Fibroblast of skin of back (primary cell): ENCODE data around the gene ACO2. TPM values are rescaled to one million over a fixed set of nuclear protein-coding genes. Genes with fewer than 3 reads are reported as not detected.
"Not testable (repeated sequence)": the region's sequence is repeated elsewhere in the genome, so short reads cannot be mapped to it uniquely, and the experiment has no call there.

Experiments used
- DNase-seq: peaks from one replicate; pipeline ENCODE4 v3.0.0-alpha.2; 2013
- polyA plus RNA-seq, 2 experiments: library from polyadenylated mRNA; unstranded; fragments of 120-200 nt; gene quantifications; one replicate each; pipeline ENCODE4 v1.2.1, GENCODE V29; 2013; ENCODE audit not compliant: insufficient read length in 2 of 2

Gene ACO2
- polyA plus RNA-seq (2013, experiment 1 of 2; ENCODE audit: insufficient read length): 65.0 TPM
- 72.9 TPM for polyA plus RNA-seq (2013, experiment 2 of 2; ENCODE audit: insufficient read length)

- DNase-seq: peak; percentile 98
These were observed at the start of gene ACO2, which contains the start of gene PHF5A for GRCh38 chr22:41468381-41469217. TSS of gene ACO2 (plus strand) at chr22:41469117. CDS start at chr22:41469147, 30 bp downstream. TSS of gene PHF5A (minus strand) at chr22:41468692. CDS start at chr22:41468653, 39 bp downstream.

- DNase-seq: no peak
These were observed 43.1 kb upstream of the ACO2 start for GRCh38 chr22:41425660-41426365.

- DNase-seq: no peak
These were observed 39.5 kb upstream of the ACO2 start for GRCh38 chr22:41429232-41429950.

GRCh38 chr22:41429951-41430332 is 39.0 kb upstream of the ACO2 start:
- DNase-seq: no peak

GRCh38 chr22:41431656-41432055 is 37.3 kb upstream of the ACO2 start:
- no peak for DNase-seq

GRCh38 chr22:41433480-41433879 is 35.4 kb upstream of the ACO2 start:
- not testable (repeated sequence) for DNase-seq

- DNase-seq: not testable (repeated sequence)
These were observed 34.4 kb upstream of the ACO2 start for GRCh38 chr22:41434361-41435003.

GRCh38 chr22:41435560-41435959 is 33.4 kb upstream of the ACO2 start:
- DNase-seq: no peak

GRCh38 chr22:41436322-41437113 is 32.4 kb upstream of the ACO2 start:
- no peak for DNase-seq

- DNase-seq: no peak
These were observed 31.7 kb upstream of the ACO2 start for GRCh38 chr22:41437198-41437597.

- not testable (repeated sequence) for DNase-seq
These were observed 28.4 kb upstream of the ACO2 start for GRCh38 chr22:41440511-41440910.

GRCh38 chr22:41442240-41442792 is 26.6 kb upstream of the ACO2 start:
- no peak for DNase-seq

GRCh38 chr22:41444360-41445128 is 24.4 kb upstream of the ACO2 start:
- DNase-seq: peak; percentile 97

- peak; percentile 23 for DNase-seq
These were observed 23.5 kb upstream of the ACO2 start for GRCh38 chr22:41445129-41446056.

GRCh38 chr22:41446057-41446501 is 22.8 kb upstream of the ACO2 start:
- DNase-seq: peak; percentile 14

GRCh38 chr22:41446639-41447434 is 22.1 kb upstream of the ACO2 start, which contains the start of gene TOB2:
TSS of gene TOB2 (minus strand) at chr22:41446801. CDS start at chr22:41437345, 9,456 bp downstream.
- peak; percentile 95 for DNase-seq

GRCh38 chr22:41447435-41448188 is 21.3 kb upstream of the ACO2 start:
- DNase-seq: peak; percentile 68
